Ammon's horn (tissue), 1 donor: ENCODE results near the gene WDPCP.
"Not testable (repeated sequence)": the region's sequence is repeated elsewhere in the genome, so short reads cannot be mapped to it uniquely, and the experiment has no call there.

Experiments
- DNase-seq: peaks from one replicate; pipeline ENCODE4 v3.0.0-alpha.2; 2016; ENCODE audit warnings: low spot score

The WDPCP gene

GRCh38 chr2:63588385-63589147, at the start of gene WDPCP, which contains the start of gene MDH1:
WDPCP (minus strand) TSS chr2:63588477; CDS start chr2:63588271, 206 bp downstream.
MDH1 (plus strand) TSS chr2:63588963; CDS start chr2:63589044, 81 bp downstream.
- peak; percentile 99 for DNase-seq

GRCh38 chr2:63632382-63632781, 44.1 kb upstream of the WDPCP start:
- DNase-seq: no peak

GRCh38 chr2:63631501-63631900, 43.2 kb upstream of the WDPCP start:
- DNase-seq: no peak

- DNase-seq: no peak
These were observed 40.2 kb upstream of the WDPCP start for GRCh38 chr2:63628403-63628942.

- DNase-seq: no peak
These were observed 39.6 kb upstream of the WDPCP start for GRCh38 chr2:63627866-63628265.

- DNase-seq: not testable (repeated sequence)
These were observed 35.5 kb upstream of the WDPCP start for GRCh38 chr2:63623763-63624162.

- DNase-seq: no peak
These were observed 34.5 kb upstream of the WDPCP start for GRCh38 chr2:63622751-63623150.

- no peak for DNase-seq
These were observed 31.1 kb upstream of the WDPCP start for GRCh38 chr2:63619328-63619727.

- no peak for DNase-seq
These were observed 29.1 kb upstream of the WDPCP start for GRCh38 chr2:63617366-63617765.

GRCh38 chr2:63614983-63615945, 27.0 kb upstream of the WDPCP start:
- DNase-seq: no peak

GRCh38 chr2:63614448-63614968, 26.2 kb upstream of the WDPCP start:
- DNase-seq: no peak

GRCh38 chr2:63613391-63613901, 25.2 kb upstream of the WDPCP start:
- no peak for DNase-seq

GRCh38 chr2:63610525-63610924, 22.2 kb upstream of the WDPCP start:
- DNase-seq: no peak

- DNase-seq: not testable (repeated sequence)
These were observed 20.6 kb upstream of the WDPCP start for GRCh38 chr2:63608865-63609264.

- DNase-seq: no peak
These were observed 16.4 kb upstream of the WDPCP start for GRCh38 chr2:63604666-63605065.

GRCh38 chr2:63600881-63601460, 12.7 kb upstream of the WDPCP start:
- DNase-seq: no peak

- no peak for DNase-seq
These were observed 10.7 kb upstream of the WDPCP start for GRCh38 chr2:63598981-63599380.

GRCh38 chr2:63596401-63596883, 8.2 kb upstream of the WDPCP start:
- no peak for DNase-seq

GRCh38 chr2:63594660-63595059, 6.4 kb upstream of the WDPCP start:
- DNase-seq: no peak

GRCh38 chr2:63591566-63592175, 3.4 kb upstream of the WDPCP start:
- DNase-seq: no peak
